ENCODE results near the gene LAMA4.

- TF ChIP-seq CTCF (conservative IDR thresholded peaks at IDR 0.05) (no peak), ZFX (IDR thresholded peaks at IDR 0.05) (no peak)
Measured at GRCh38 chr6:112233847-112234246, 20.5 kb downstream of the LAMA4 start.

Measured in C4-2B (cell line).